GM12864 (cell line): Measurements from ENCODE around the gene C16orf96.
A peak's percentile ranks its signal among the peaks of the same experiment; 100 is the strongest.

Experiments used
- DNase-seq: peaks from one replicate; pipeline ENCODE4 v3.0.0-alpha.2; 2011; ENCODE audit warnings: low read depth
- H3K4me3 ChIP-seq: 2 replicates; pipeline ENCODE4 v1.5.1; 2011; ENCODE audit warnings: mild to moderate bottlenecking, low read depth, low read length, control low read depth
- CTCF ChIP-seq: IDR thresholded peaks from 2 replicates; pipeline ENCODE4 v1.5.1; 2011; ENCODE audit warnings: low read depth, mild to moderate bottlenecking, moderate library complexity, low read length, control low read depth, inconsistent platforms; ENCODE audit errors: missing control alignments

Gene C16orf96

GRCh38 chr16:4626396-4626795 lies 70.3 kb downstream of the C16orf96 start:
- DNase-seq: no peak
- H3K4me3 ChIP-seq: peak overlapping the region; percentile 81
- no peak for TF ChIP-seq CTCF

- no peak for TF ChIP-seq CTCF
Measured at GRCh38 chr16:4628283-4628682, 72.1 kb downstream of the C16orf96 start.

GRCh38 chr16:4631444-4631843 lies 75.3 kb downstream of the C16orf96 start:
- no peak overlapping the region for H3K4me3 ChIP-seq
- TF ChIP-seq CTCF: no peak
- no peak for DNase-seq

More at GRCh38 chr16:4628283-4628682, 72.1 kb downstream of the C16orf96 start:
- DNase-seq: no peak
- H3K4me3 ChIP-seq: no peak overlapping the region

GRCh38 chr16:4633910-4634635 lies 77.9 kb downstream of the C16orf96 start:
- no peak for DNase-seq
- no peak overlapping the region for H3K4me3 ChIP-seq
- no peak for TF ChIP-seq CTCF

GRCh38 chr16:4634768-4635167 lies 78.6 kb downstream of the C16orf96 start:
- H3K4me3 ChIP-seq: no peak overlapping the region
- no peak for TF ChIP-seq CTCF
- no peak for DNase-seq

GRCh38 chr16:4636196-4636595 lies 80.1 kb downstream of the C16orf96 start:
- no peak for DNase-seq
- TF ChIP-seq CTCF: no peak
- no peak overlapping the region for H3K4me3 ChIP-seq
